GM21529 (cell line): ENCODE measurements around the gene MRPL11.

ENCODE experiments used
- ATAC-seq: cut with Tn5 transposase; IDR thresholded peaks from one replicate; pipeline ENCODE4 v1.9.1; 2021; ENCODE audit not compliant: unreplicated experiment

The MRPL11 gene

DNA sequence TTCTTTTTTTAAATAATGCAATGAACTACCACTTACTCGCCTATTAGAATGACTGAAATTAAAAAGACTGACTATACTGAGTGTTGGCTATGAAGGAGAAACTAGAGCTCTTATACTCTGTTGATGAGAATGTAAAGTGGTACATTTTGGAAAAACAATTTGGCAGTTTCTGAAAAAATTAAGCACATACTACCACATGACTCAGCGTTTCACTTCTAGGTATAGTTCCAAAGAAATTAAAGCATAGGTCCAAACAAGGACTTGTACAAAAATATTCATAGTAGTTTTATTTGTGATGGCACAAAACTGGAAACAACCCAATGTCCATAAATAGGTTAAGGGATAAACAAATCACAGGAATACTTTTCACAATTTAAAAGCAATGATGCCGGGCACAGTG is 44.7 kb downstream of the MRPL11 start:
- ATAC-seq, result no peak

DNA sequence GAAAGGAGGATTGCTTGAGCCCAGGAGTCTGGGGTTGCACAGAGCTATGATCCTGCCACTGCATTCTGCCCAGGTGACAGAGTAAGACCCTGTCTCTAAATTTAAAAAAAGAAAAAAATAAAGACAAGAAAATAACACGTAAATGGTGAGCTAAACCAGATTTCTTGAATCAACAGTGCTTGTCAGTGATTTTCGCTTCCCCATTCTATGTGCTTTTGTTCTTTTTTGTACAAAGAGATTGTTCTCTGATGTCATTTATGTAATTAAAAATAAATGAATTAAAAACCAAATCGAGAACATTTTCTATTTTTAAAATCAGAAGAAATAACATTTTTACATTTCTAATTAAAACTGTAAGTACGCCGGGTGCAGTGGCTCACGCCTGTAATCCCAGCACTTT is 47.3 kb downstream of the MRPL11 start:
- ATAC-seq, result no peak

DNA sequence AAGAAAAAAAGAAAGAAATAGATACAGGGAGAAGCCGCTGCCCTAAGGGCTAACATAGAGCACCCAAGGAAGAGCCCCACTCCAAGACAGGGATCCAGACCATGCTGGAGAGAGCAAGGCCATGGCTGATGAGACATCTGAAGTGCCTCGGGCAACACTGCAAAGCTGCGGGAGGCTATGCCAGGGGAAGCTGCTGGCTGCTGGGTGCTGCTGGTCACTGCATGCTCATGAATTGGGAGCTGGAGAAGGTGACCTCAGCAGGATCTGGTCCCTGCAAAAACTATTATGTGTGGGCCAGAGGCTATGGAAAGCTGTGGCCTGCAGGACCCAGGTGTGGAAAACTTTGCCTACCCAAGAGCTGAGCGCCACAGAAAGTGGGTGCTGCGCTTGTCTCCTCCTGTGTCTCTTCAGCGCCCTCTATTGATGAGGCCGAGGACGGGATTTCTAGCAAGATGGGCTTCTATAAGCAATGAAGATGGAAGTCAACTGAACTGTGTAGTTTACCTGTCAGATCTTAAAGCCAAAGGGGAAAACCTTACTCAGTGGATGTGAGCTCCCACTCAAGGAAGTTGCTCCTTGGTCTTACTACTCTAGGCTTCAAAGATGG is 49.8 kb downstream of the MRPL11 start:
- no peak for ATAC-seq

DNA sequence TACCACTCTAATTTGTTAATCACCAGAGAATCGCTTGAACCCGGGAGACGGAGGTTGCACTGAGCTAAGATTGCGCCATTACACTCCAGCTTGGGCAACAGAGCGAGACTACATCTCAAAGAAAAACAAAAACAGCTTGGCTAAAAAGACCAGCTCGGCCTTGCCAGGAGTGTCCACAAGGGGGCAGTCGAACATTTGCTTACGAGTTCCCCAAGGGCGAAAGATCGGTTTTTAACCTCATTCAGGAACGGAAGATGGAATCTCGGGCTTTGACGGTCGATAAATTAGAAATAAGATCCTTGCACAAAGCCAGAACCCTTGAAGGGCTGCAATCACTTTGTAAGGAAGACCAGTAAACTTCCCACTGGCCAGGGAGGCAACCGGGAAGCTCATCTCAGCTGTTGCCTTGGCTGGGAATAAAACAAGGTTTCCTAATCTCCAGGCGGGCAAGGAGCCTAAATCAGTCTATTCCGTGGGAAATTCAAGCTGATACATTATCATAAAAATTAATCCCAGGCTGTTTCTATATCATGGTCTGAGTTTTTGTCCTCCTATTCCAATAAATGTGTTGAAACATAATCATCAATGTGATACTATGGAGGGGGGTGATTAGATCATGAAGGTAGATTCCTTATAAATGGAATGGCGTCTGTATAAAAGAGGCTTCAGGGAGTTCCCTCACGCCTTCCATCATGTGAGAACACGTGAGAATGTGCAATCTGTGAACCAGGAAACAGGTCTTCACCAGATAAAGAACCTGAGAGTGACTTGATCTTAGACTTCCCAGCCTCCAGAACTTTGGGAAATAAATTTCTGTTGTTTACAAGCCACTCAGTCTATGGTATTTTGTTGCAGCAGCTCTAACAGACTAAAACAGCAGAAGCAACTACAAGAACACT is 52.2 kb downstream of the MRPL11 start:
- no peak for ATAC-seq
